Mammary epithelial cell (primary cell): Measurements from ENCODE around the gene MEP1B.

Experiments used
- EZH2 ChIP-seq: IDR thresholded peaks from 2 replicates; pipeline ENCODE4 v1.6.1; 2012; ENCODE audit warnings: low read length, inconsistent platforms, borderline replicate concordance
- TF ChIP-seq, protein P1 (sequence below), 2 donors: IDR thresholded peaks in 1 of 2; conservative IDR thresholded peaks in 1 of 2; 2 replicates each; pipeline ENCODE4 v1.5.1; 2011 to 2012; ENCODE audit warnings: inconsistent platforms in 2 of 2, low read length in 2 of 2, mild to moderate bottlenecking in 2 of 2, control low read depth in 1 of 2, low read depth in 1 of 2; ENCODE audit not compliant: insufficient read depth in 1 of 2; ENCODE audit errors: extremely low read depth in 1 of 2

DNA sequence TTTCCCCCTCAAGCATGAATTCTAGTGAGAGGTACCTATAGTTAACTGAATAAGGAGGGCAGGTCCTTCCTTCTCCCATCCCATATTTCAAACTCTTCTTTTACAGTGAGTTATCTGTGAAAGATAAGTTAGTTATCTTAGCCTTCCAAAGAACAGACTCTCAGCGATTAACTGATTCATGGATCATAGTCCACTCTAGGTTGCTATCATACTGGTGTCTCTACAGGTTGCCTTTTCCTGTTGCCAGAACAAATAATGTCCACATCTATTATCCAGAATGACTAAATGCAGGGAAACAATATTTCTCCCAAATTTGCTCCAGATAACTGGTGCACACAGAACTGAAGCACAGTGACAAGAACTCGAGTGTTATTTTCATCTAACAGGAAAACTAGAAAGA, 68.3 kb downstream of the MEP1B start:
- TF ChIP-seq, protein P1, sequence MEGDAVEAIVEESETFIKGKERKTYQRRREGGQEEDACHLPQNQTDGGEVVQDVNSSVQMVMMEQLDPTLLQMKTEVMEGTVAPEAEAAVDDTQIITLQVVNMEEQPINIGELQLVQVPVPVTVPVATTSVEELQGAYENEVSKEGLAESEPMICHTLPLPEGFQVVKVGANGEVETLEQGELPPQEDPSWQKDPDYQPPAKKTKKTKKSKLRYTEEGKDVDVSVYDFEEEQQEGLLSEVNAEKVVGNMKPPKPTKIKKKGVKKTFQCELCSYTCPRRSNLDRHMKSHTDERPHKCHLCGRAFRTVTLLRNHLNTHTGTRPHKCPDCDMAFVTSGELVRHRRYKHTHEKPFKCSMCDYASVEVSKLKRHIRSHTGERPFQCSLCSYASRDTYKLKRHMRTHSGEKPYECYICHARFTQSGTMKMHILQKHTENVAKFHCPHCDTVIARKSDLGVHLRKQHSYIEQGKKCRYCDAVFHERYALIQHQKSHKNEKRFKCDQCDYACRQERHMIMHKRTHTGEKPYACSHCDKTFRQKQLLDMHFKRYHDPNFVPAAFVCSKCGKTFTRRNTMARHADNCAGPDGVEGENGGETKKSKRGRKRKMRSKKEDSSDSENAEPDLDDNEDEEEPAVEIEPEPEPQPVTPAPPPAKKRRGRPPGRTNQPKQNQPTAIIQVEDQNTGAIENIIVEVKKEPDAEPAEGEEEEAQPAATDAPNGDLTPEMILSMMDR (conservative IDR thresholded peaks at IDR 0.05 in 1 of 2, IDR thresholded peaks at IDR 0.05 in 1 of 2; ENCODE audit: extremely low read depth in 1 of 2, insufficient read depth in 1 of 2, low read depth in 1 of 2, low read length in 2 of 2): no peak
- TF ChIP-seq EZH2: no peak
